NCI-H1092 treated with DMSO at 0.1 percent for 48 hours (cell line): Measurements from ENCODE around the gene APOLD1.
"Not testable (repeated sequence)": the region's sequence is repeated elsewhere in the genome, so short reads cannot be mapped to it uniquely, and the experiment has no call there.

Experiments used
- DNase-seq: peaks from one replicate; lab custom pipeline; 2025; lab: John Stamatoyannopoulos, UW

The APOLD1 gene

DNA sequence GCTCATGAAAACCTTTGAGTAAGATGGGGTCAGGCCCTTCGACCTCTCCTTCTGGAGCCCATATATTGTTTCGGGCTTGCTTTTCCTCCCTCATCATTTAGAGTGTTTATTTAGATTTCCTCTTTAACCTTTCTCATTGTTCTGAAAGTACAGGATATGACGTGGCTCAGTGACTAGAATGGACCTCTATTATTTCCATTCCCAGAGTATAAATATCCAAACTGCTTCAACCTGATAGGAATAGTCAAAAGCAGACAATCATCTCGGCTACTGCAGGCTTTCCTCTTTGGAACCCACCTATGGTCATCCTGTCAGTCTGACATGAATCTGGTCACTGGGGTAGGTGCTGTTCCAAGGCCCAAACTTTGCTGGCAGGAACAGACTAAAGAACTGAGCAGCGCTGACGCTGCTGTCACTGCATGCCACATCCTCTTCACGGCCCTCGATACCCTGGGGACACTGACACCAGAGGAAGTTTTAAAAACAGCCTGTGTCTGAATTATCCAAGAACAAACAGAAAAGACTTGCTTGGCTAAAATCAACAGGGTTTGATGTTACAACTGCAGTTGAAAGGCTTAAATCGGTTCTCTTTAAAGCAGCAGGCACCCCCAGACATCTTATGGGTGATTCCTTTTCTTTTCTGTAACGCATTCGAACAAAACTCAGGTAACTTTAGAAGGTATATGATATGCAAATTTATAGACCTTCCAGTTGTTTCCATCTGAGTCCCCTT, 22.7 kb downstream of the APOLD1 start:
- DNase-seq, result no peak

DNA sequence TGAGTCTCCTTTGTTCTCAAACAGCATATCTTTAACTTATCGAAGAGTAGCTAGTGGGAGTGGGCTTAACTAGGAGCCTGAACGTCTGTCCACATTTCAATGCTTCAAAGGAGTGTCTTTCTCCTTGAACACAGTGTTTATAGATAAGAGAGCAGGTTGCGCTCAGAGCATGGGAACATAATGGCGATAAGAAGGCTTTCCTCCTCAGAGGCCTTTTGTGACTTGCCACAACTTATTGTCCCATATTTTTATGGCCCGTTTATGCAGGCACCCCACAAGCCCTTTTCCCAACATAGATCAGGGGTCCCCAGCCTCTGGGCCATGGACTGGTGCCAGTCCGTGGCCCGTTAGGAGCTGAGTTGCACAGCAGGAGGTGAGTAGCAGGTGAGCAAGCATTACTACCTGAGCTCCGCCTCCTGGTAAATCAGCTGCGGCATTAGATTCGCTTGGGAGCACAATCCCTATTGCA, 25.1 kb downstream of the APOLD1 start:
- DNase-seq, result no peak

GRCh38 chr12:12811343-12811742, 25.9 kb downstream of the APOLD1 start:
- no peak for DNase-seq

DNA sequence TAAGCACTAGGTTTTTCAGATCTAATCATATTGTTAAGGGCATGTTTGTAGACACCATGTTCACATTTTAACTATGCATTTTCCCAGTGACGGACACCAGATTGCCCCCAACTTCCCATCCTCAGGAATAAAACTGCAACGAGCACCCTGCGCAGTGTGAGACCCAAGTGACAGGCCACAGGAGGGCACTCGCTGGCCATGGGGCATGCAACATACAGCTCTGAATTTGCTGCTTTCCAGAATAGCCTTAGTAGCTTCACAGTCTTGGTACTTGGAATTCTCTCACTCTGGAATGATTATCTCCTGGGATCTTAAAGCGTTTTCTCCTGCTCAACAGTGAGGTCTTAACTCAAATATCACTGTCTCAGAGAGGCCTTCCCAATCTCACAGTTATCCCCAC, 26.7 kb downstream of the APOLD1 start:
- DNase-seq, result no peak

GRCh38 chr12:12812618-12813119, 27.2 kb downstream of the APOLD1 start:
- DNase-seq, result no peak

DNA sequence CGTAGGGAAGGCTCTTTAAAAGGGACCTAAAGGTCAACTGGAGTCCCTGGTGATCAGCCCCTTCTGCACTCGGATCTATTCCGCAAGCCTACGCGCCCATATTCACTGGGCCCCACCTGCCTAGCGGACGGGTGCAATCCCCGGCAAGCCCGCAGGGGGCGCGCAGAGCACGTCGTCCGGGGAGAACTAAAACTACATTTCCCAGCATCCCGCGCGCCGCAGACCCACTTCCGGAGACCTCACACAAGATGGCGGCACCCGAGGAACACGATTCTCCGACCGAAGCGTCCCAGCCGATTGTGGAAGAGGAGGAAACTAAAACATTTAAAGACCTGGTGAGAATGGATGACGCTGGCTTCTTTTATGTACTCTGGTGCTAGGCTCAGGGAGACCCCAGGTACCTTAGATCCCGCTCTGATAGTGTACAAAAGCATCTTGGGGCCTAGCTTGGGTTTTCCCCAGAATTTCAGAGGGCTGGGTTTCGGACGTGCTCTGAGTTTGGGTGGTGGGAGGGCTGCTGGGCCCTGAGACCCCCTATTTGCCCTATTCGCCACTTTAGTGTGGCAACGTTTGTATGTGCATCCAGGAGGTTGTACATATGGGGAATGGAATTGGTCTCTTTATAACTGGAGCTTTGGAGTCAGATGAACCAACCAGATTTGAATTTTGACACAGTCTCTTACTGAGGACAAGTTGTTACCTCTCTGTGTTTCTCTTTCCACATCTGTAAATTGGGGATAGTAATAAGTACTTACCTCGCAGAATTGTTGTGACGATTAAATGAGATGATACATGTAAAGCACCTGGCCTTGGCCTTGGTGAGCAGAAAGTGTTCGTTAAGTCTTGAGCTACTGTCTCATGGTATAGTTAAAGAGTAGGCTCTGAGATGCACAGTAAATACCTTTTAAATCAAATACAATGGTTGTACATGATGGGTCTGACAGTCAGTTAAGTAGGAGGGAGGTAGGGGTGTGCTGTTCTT, 28.0 kb downstream of the APOLD1 start, which contains the start of gene DDX47:
TSS of gene DDX47 (plus strand) at position 227 of the 982 bp plus-strand sequence. CDS start at position 249, 22 bp downstream.
- DNase-seq, result peak; percentile 93

- no peak for DNase-seq
Observed at GRCh38 chr12:12817616-12818015, 32.2 kb downstream of the APOLD1 start.

GRCh38 chr12:12818701-12819100, 33.2 kb downstream of the APOLD1 start:
- DNase-seq, result no peak

DNA sequence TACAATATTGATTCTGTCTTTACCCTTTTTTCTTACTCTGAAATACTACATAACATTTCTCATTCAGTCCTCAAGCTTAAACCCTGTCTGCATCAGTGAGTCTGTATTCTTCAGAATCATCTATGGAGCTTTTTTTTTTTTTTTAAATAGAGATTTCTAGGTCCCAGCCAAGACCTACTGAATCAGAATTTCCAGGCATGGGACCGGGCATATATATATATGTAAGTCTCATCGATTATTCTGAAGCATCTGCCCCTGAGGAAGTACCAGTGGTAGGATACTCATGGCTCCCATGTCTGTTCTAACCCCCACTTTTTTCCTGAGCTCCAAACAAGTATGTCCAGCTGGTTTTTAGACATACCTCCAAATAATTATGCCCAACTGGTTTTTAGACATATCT, 33.8 kb downstream of the APOLD1 start:
- no peak for DNase-seq

GRCh38 chr12:12819752-12820311, 34.4 kb downstream of the APOLD1 start:
- DNase-seq, result no peak

DNA sequence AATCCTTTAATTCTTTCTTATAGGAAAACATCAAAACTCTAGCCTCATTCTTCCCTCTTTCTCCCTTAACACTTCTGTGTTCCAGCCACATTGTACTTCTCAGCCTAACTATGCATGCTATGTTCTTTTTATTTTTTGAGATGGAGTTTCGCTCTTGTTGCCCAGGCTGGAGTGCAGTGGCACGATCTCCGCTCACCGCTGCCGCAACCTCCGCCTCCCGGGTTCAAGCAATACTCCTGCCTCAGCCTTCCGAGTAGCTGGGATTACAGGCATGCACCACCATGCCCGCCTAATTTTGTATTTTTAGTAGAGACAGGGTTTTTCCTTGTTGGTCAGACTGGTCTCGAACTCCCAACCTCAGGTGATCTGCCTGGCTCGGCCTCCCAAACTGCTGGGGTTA, 34.9 kb downstream of the APOLD1 start:
- not testable (repeated sequence) for DNase-seq

DNA sequence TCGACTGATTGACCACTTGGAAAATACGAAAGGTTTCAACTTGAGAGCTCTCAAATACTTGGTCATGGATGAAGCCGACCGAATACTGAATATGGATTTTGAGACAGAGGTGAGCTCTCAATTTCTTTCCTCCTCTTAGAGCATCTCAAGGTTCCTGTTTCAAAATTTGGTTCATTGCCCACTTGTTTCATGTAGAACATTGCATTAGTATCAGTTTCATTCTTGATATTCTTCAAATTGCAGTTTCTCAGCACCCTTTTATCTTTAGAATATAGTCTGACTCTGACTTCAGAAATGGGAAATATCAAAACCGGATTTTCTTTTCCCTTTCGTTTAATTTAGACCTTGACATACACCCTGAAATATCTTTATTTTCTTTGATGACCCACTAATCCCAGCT, 36.5 kb downstream of the APOLD1 start:
- no peak for DNase-seq

DNA sequence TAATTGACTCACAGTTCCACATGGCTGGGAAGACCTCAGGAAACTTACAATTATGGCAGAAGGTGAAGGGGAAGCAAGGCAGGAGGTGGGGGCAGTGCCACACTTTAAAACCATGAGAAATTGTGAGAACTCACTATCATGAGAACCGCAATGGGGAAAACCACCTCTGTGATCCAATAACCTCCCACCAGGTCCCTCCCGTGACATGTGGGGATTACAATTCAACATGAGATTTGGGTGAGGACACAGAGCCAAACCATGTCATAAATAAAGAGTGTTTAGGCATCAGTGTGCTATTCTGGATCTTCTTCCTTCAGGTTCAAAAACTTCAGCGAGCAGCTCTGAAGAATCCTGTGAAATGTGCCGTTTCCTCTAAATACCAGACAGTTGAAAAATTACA, 37.4 kb downstream of the APOLD1 start:
- DNase-seq, result no peak

- no peak for DNase-seq
Observed at GRCh38 chr12:12823300-12823699, 37.8 kb downstream of the APOLD1 start.

DNA sequence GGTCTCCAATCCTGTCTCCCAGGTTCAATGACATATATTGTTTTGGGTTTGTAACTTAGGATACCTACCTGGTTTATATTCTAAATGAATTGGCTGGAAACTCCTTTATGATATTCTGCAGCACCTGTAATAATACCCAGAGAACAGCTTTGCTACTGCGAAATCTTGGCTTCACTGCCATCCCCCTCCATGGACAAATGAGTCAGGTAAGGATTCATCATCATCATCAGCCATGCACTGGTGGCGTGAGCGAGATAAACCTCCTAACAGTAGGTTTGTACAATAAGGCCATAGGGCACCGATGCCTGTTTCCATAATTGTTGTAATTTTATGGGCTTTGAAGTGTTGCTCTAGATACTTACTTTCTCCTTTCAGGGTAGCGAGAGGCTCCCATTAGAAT, 38.4 kb downstream of the APOLD1 start:
- no peak for DNase-seq

- DNase-seq, result no peak
Observed at GRCh38 chr12:12835378-12836146, 50.1 kb downstream of the APOLD1 start.

DNA sequence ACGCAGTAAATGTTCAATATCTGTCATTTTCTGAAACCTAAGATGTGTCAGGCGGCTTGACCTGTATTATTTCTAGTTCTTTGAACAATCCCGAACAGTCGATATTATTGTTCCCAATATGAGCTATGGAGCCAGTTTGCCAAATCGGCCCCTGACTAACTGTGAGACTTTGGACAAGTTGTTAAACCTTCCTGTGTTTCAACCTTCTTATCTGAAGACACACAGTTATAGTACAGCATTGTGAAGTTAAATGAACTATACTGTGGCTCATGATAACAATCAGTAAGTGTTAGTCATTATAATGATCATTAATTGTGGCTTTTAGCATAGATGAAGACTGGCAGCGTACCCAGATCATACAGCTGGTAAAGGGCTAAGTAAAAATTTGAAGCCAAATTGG, 51.1 kb downstream of the APOLD1 start:
- DNase-seq, result no peak

DNA sequence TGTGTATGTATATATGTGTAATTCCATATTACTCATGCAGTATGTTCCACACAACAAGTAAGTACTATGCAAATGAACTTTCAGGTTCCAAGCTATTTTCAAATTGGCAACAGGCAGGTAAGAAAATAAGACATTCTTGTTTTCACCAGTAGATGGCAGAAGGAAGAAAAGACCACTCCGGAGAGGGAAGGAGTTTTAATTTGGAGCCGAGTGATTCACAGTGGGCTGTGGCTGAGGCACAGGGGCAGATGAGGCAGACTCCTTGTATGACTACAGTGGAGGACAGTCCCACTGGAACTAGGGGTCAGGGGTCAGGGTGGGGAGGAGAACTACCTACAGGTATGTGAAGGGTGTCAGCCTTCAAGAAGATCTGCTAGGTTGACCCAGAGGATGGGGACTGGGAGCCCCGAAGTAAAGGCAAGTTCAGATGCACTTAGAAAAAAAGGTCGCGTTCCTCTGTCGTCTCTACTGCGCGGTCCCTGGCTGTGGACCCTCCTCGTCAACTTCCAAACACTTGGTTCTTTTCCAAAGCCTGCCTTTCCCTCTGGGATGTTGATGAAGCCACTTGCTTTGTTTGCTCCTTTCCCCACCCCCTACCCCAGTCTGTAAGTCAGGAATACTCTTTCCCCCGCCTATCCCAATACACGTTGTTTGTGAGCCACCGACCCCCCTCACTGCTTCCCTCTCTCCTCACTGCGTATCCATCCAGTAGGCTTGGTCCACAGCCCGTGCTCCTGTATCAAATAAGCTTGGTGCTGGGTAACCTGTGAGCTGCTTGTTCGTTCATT, 51.8 kb downstream of the APOLD1 start:
- peak; percentile 31 for DNase-seq

DNA sequence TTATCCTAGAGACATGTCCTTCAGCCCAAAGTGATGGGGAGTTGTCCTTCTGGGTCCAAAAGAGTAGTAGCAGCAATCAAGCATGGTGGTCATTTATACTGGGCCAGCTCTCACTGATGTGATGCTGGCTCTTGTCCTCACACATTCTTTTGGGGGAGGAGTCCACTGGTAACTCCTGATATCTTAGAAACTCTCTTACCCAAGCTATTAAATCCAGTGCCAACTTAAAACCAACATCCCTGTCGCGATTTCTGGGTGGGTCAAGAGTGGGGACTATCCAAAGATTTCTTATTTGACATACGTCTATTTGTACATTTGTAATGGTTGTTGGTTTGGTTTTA, 52.3 kb downstream of the APOLD1 start:
- DNase-seq, result no peak

- DNase-seq, result no peak
Observed at GRCh38 chr12:12839003-12839395, 53.5 kb downstream of the APOLD1 start.

DNA sequence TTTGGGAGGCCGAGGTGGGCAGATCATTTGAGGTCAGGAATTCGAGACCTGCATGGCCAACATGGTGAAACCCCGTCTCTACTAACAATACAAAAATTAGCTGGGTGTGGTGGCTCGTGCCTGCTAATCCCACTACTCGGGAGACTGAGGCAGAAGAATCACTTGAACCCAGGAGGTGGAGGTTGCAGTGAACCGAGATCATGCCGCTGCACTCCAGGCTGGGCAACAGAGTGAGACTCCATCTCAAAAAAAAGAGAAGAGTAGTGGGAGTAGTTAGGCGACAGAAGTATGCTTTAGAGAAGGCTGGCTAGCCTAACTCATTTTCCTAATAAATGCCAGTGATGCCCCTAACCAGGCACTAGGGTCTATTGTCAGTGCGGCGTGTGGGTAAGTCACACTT, 54.0 kb downstream of the APOLD1 start:
- DNase-seq, result not testable (repeated sequence)
